KOPT-K1 (cell line): ENCODE results near the gene HSD11B1L.
"Not testable (repeated sequence)": the region's sequence is repeated elsewhere in the genome, so short reads cannot be mapped to it uniquely, and the experiment has no call there.

Source experiments
- H3K27ac ChIP-seq: fragments of 200-600 bp; sonication (generic); 2 replicates; pipeline ENCODE4 v1.5.1; 2016; ENCODE audit warnings: antibody characterized with exemption, mild to moderate bottlenecking, low read depth, low read length; ENCODE audit not compliant: poor library complexity, severe bottlenecking
- H3K36me3 ChIP-seq: fragments of 200-600 bp; sonication (generic); 2 replicates; pipeline ENCODE4 v1.5.1; 2017; ENCODE audit warnings: antibody characterized with exemption, mild to moderate bottlenecking, low read length, moderate library complexity; ENCODE audit not compliant: insufficient read depth
- H3K9me3 ChIP-seq: fragments of 200-600 bp; sonication (generic); 2 replicates; pipeline ENCODE4 v1.5.1; 2017; ENCODE audit warnings: antibody characterized with exemption, low read length, mild to moderate bottlenecking; ENCODE audit not compliant: insufficient read depth, poor library complexity, severe bottlenecking

HSD11B1L gene

GRCh38 chr19:5697890-5698634, 17.2 kb downstream of the HSD11B1L start:
- Histone ChIP-seq H3K27ac (no peak overlapping the region), H3K36me3 (peaks cover 85% of the 10 kb centered on the region)

GRCh38 chr19:5698635-5699422, 18.0 kb downstream of the HSD11B1L start:
- H3K9me3 ChIP-seq, result no peaks in the 10 kb centered on the region
- no peak overlapping the region for H3K27ac ChIP-seq
- peaks cover 85% of the 10 kb centered on the region for H3K36me3 ChIP-seq

More at GRCh38 chr19:5697890-5698634, 17.2 kb downstream of the HSD11B1L start:
- H3K9me3 ChIP-seq, result no peaks in the 10 kb centered on the region

GRCh38 chr19:5700455-5701092, 19.7 kb downstream of the HSD11B1L start:
- peaks cover 85% of the 10 kb centered on the region for H3K36me3 ChIP-seq
- no peak overlapping the region for H3K27ac ChIP-seq

GRCh38 chr19:5702053-5702410, 21.2 kb downstream of the HSD11B1L start:
- H3K27ac ChIP-seq, H3K9me3 ChIP-seq: not testable (repeated sequence)
- H3K36me3 ChIP-seq, result peaks cover 85% of the 10 kb centered on the region

More at GRCh38 chr19:5700455-5701092, 19.7 kb downstream of the HSD11B1L start:
- no peaks in the 10 kb centered on the region for H3K9me3 ChIP-seq

- Histone ChIP-seq H3K36me3 (peaks cover 85% of the 10 kb centered on the region), H3K27ac (no peak overlapping the region), H3K9me3 (no peaks in the 10 kb centered on the region)
These were observed 23.3 kb downstream of the HSD11B1L start for GRCh38 chr19:5703819-5704818.

GRCh38 chr19:5705552-5705951, 24.7 kb downstream of the HSD11B1L start:
- Histone ChIP-seq H3K27ac (no peak overlapping the region), H3K9me3 (no peaks in the 10 kb centered on the region), H3K36me3 (peaks cover 86% of the 10 kb centered on the region)

GRCh38 chr19:5706876-5707573, 26.2 kb downstream of the HSD11B1L start:
- Histone ChIP-seq H3K36me3 (peaks cover 92% of the 10 kb centered on the region), H3K27ac (no peak overlapping the region), H3K9me3 (no peaks in the 10 kb centered on the region)

- H3K36me3 ChIP-seq, result peaks cover 100% of the 10 kb centered on the region
- H3K27ac ChIP-seq, result no peak overlapping the region
- no peaks in the 10 kb centered on the region for H3K9me3 ChIP-seq
These were observed 27.0 kb downstream of the HSD11B1L start for GRCh38 chr19:5707576-5708575.

- no peak overlapping the region for H3K27ac ChIP-seq
- H3K36me3 ChIP-seq, result peaks cover 95% of the 10 kb centered on the region
These were observed 30.2 kb downstream of the HSD11B1L start for GRCh38 chr19:5711025-5711424.

GRCh38 chr19:5711713-5712161, 30.9 kb downstream of the HSD11B1L start:
- Histone ChIP-seq H3K36me3 (peaks cover 94% of the 10 kb centered on the region), H3K27ac (no peak overlapping the region), H3K9me3 (no peaks in the 10 kb centered on the region)

More at GRCh38 chr19:5711025-5711424, 30.2 kb downstream of the HSD11B1L start:
- H3K9me3 ChIP-seq, result no peaks in the 10 kb centered on the region

- H3K36me3 ChIP-seq, result peaks cover 94% of the 10 kb centered on the region
- no peak overlapping the region for H3K27ac ChIP-seq
- H3K9me3 ChIP-seq, result no peaks in the 10 kb centered on the region
These were observed 32.4 kb downstream of the HSD11B1L start for GRCh38 chr19:5713228-5713627.

GRCh38 chr19:5714816-5715215, 34.0 kb downstream of the HSD11B1L start:
- H3K36me3 ChIP-seq, result peaks cover 81% of the 10 kb centered on the region
- H3K27ac ChIP-seq, result no peak overlapping the region
- H3K9me3 ChIP-seq, result no peaks in the 10 kb centered on the region
